ENCODE measurements around the gene RPL18.
A peak's percentile ranks its signal among the peaks of the same experiment; 100 is the strongest.

Gene RPL18

GRCh38 chr19:48629297-48629598 is 10.3 kb upstream of the RPL18 start:
- no peak for DNase-seq

- no peak for DNase-seq
Observed at GRCh38 chr19:48628486-48629296, 9.7 kb upstream of the RPL18 start.

GRCh38 chr19:48627865-48628314 is 8.9 kb upstream of the RPL18 start:
- DNase-seq = no peak

GRCh38 chr19:48627201-48627864 is 8.4 kb upstream of the RPL18 start:
- DNase-seq = no peak

GRCh38 chr19:48625891-48626327 is 6.9 kb upstream of the RPL18 start:
- DNase-seq = no peak

- no peak for DNase-seq
Observed at GRCh38 chr19:48624791-48625723, 6.1 kb upstream of the RPL18 start.

- peak; percentile 93 for DNase-seq
Observed at GRCh38 chr19:48624067-48624594, 5.2 kb upstream of the RPL18 start.

- DNase-seq = peak; percentile 56
Observed at GRCh38 chr19:48623556-48624066, 4.6 kb upstream of the RPL18 start.

- no peak for DNase-seq
Observed at GRCh38 chr19:48619692-48620585, 961 bp upstream of the RPL18 start.

GRCh38 chr19:48618278-48618915 is 581 bp downstream of the RPL18 start:
- no peak for DNase-seq

- no peak for DNase-seq
Observed at GRCh38 chr19:48617146-48617937, 1.6 kb downstream of the RPL18 start.

GRCh38 chr19:48616491-48617056 is 2.4 kb downstream of the RPL18 start:
- no peak for DNase-seq

GRCh38 chr19:48616041-48616436 is 2.9 kb downstream of the RPL18 start:
- DNase-seq = no peak

GRCh38 chr19:48615231-48616040 is 3.5 kb downstream of the RPL18 start:
- DNase-seq = no peak

GRCh38 chr19:48614436-48615230 is 4.3 kb downstream of the RPL18 start, which contains the start of gene FAM83E:
Gene FAM83E, minus strand, starts transcription at chr19:48615076. Its CDS starts 1,704 bp downstream, at chr19:48613372.
- no peak for DNase-seq

- no peak for DNase-seq
Observed at GRCh38 chr19:48613852-48614435, 5.0 kb downstream of the RPL18 start.

GRCh38 chr19:48613024-48613851 is 5.7 kb downstream of the RPL18 start:
- DNase-seq = no peak
